Skin epidermis (tissue), 12 donors: ENCODE measurements around the gene CHI3L2.

Source experiments
- H3K27ac ChIP-seq, 21 experiments: fragments of 200-600 bp; sonication (generic) in 11 of 21; one replicate each; pipeline ENCODE4 v1.5.0; 2020; ENCODE audit warnings: mild to moderate bottlenecking in 3 of 21, inconsistent platforms in 2 of 21, moderate library complexity in 2 of 21
- H3K4me3 ChIP-seq, 7 experiments: fragments of 200-600 bp; sonication (generic) in 2 of 7; one replicate each; pipeline ENCODE4 v1.5.0; 2020; ENCODE audit warnings: inconsistent platforms in 2 of 7, mild to moderate bottlenecking in 2 of 7, moderate library complexity in 1 of 7

The CHI3L2 gene

GRCh38 chr1:111236806-111237205, 9.3 kb downstream of the CHI3L2 start:
- no peak overlapping the region for H3K4me3 ChIP-seq

GRCh38 chr1:111238056-111238795, 10.7 kb downstream of the CHI3L2 start:
- no peak overlapping the region for H3K4me3 ChIP-seq

More at GRCh38 chr1:111236806-111237205, 9.3 kb downstream of the CHI3L2 start:
- H3K27ac ChIP-seq: peak overlapping the region in 1 of 21 experiments; percentile 21

GRCh38 chr1:111241797-111242196, 14.3 kb downstream of the CHI3L2 start:
- Histone ChIP-seq H3K27ac (no peak overlapping the region), H3K4me3 (no peak overlapping the region)

More at GRCh38 chr1:111238056-111238795, 10.7 kb downstream of the CHI3L2 start:
- no peak overlapping the region for H3K27ac ChIP-seq

- Histone ChIP-seq H3K4me3 (no peak overlapping the region), H3K27ac (no peak overlapping the region)
Measured at GRCh38 chr1:111242805-111243523, 15.5 kb downstream of the CHI3L2 start.

GRCh38 chr1:111247125-111247838, 19.8 kb downstream of the CHI3L2 start:
- Histone ChIP-seq H3K4me3 (no peak overlapping the region), H3K27ac (no peak overlapping the region)

GRCh38 chr1:111249960-111250359, 22.4 kb downstream of the CHI3L2 start:
- H3K27ac ChIP-seq: no peak overlapping the region
- no peak overlapping the region for H3K4me3 ChIP-seq

GRCh38 chr1:111251570-111251969, 24.1 kb downstream of the CHI3L2 start:
- Histone ChIP-seq H3K27ac (no peak overlapping the region), H3K4me3 (no peak overlapping the region)

- Histone ChIP-seq H3K27ac (no peak overlapping the region), H3K4me3 (no peak overlapping the region)
Measured at GRCh38 chr1:111252786-111253185, 25.3 kb downstream of the CHI3L2 start.

- no peak overlapping the region for H3K4me3 ChIP-seq
- H3K27ac ChIP-seq: no peak overlapping the region
Measured at GRCh38 chr1:111253876-111254275, 26.4 kb downstream of the CHI3L2 start.

- H3K4me3 ChIP-seq: no peak overlapping the region
- H3K27ac ChIP-seq: no peak overlapping the region
Measured at GRCh38 chr1:111256988-111257658, 29.6 kb downstream of the CHI3L2 start.

- Histone ChIP-seq H3K27ac (no peak overlapping the region), H3K4me3 (no peak overlapping the region)
Measured at GRCh38 chr1:111267801-111268508, 40.4 kb downstream of the CHI3L2 start.

GRCh38 chr1:111269825-111270406, 42.4 kb downstream of the CHI3L2 start:
- no peak overlapping the region for H3K4me3 ChIP-seq
- no peak overlapping the region for H3K27ac ChIP-seq

GRCh38 chr1:111270771-111271463, 43.4 kb downstream of the CHI3L2 start:
- H3K4me3 ChIP-seq: no peak overlapping the region
- H3K27ac ChIP-seq: no peak overlapping the region

- no peak overlapping the region for H3K27ac ChIP-seq
- H3K4me3 ChIP-seq: no peak overlapping the region
Measured at GRCh38 chr1:111271464-111271801, 43.9 kb downstream of the CHI3L2 start.

- H3K27ac ChIP-seq: no peak overlapping the region
- no peak overlapping the region for H3K4me3 ChIP-seq
Measured at GRCh38 chr1:111272081-111272480, 44.6 kb downstream of the CHI3L2 start.

GRCh38 chr1:111274653-111275052, 47.1 kb downstream of the CHI3L2 start:
- Histone ChIP-seq H3K27ac (peak overlapping the region in 10 of 21 experiments; percentile 4 to 78 (median 31)), H3K4me3 (no peak overlapping the region)

- H3K4me3 ChIP-seq: no peak overlapping the region
Measured at GRCh38 chr1:111275079-111275478, 47.6 kb downstream of the CHI3L2 start.

GRCh38 chr1:111275780-111276433, 48.4 kb downstream of the CHI3L2 start:
- H3K27ac ChIP-seq: peak overlapping the region in 3 of 21 experiments; percentile 14 to 50 (median 44)
- H3K4me3 ChIP-seq: no peak overlapping the region

More at GRCh38 chr1:111275079-111275478, 47.6 kb downstream of the CHI3L2 start:
- peak overlapping the region in 7 of 21 experiments; percentile 8 to 78 (median 44) for H3K27ac ChIP-seq
